GM18507 (cell line): ENCODE measurements around the gene LARP4B.

Experiments
- DNase-seq: peaks from one replicate; pipeline ENCODE4 v3.0.0; 2011; ENCODE audit warnings: low read depth; ENCODE audit not compliant: insufficient read length; ENCODE audit errors: extremely low spot score
- FAIRE-seq: peaks from 2 replicates; lab custom pipeline; 2011; peaks lifted over from hg19 to GRCh38; lab: Jason Lieb, UNC

Gene LARP4B

DNA sequence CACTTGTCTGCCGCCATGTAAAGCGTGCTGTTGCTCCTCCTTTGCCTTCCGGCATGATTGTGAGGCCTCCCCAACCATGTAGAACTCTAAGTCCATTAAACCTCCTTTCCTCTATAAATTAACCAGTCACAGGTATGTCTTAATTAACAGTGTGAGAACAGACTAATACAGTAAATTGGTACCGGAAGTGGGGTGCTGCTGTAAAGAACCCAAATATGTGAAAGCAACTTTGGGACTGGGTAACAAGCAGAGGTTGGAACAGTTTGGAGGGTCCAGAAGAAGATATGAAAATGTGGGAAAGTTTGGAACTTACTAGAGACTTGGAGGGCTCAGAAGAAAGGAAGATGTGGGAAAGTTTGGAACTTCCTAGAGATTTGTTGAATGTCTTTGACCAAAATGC is 135.3 kb downstream of the LARP4B start:
- DNase-seq (no peak), FAIRE-seq (no peak)

DNA sequence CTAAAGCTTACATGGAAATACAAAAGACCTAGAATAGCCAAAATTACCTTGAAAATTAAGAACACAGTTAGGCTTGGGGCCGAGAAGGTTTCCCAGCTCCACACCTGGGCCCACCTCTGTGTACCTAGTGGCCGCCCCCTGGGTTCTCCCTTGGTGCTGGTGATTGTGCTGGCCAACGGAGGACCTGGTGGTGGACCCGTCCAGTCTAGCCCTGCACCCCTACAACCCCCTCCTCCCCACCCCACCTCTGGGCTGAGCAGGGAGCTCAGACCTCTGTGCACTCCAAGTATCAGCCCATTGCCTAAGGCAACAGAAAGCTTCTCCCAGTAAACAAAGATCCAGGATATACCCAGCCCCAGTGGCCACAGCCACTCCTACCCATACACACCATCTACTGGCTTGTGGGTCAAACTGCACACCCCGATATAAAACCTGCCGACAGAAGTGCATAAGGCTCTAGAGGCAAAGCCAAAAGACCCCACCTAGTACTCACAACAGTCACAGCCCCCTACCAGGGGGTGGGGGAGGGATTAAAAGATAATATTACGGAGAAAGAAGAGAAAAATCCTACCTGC is 137.0 kb downstream of the LARP4B start:
- DNase-seq, result no peak
- no peak for FAIRE-seq

DNA sequence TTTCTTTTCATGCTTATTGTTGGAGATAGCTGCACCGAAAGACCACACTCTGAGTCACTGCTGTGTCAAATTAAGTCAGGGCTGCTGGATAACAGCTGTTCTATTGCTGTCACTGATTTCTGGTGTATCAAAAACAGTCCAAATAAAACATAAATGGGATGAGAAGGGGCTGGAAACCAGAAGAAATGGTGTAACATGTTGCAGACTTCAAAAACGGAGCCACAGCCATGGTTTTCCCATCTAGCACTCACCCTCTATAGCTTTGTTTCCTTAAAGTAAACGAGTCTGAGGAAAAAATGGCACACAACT is 138.8 kb downstream of the LARP4B start:
- DNase-seq, result no peak
- no peak for FAIRE-seq

DNA sequence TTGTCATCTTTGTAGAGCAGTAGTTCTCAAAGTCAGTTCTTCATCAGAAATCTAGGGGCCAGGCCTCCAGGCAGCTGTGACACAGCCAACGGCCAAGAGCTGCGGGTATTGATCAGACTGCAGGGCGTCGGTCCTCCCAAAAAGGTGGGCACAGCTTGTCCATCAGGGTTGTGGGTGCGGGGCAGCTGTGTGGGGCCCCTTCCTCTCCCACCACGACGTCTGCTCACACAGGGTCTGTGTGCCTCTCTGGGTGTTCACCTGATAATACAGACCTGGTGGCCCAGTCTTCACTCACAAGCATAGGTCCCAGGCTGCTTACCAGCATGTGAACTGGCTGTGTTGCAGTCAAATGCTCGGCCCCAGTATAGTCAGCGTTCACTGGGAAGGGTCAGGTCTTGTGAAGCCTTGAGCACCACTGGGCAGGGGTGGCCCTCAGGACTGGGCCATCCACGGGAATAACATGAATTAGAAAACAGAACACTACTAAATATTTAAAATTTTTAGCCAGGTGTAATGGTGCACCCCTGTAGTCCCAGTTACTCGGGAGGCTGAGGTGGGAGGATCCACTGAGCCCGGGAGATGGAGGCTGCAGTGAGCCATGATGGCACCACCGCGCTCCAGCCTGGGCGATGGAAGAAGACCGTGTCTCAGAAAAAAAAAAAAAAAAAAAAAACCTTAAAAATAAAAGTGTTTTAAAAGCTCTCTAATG is 139.3 kb downstream of the LARP4B start:
- FAIRE-seq, result no peak
- DNase-seq, result no peak

DNA sequence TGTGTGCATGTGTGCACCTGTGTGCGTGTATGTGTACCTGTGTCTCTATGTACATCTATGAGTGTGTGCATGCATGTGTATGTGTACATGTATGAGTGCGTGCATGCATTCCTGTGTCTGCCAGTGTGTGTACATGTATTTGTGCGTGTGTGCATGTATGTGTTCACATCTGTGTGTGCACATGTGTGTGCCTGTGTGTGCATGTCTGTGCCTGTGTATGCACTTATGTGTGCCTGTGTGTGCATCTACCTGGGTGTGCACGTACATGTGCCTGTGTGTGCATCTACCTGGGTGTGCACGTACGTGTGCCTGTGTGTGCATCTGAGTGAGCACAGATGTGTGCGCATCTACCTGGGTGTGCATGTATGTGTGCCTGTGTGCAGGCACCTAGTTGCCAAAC is 139.9 kb downstream of the LARP4B start:
- DNase-seq (no peak), FAIRE-seq (no peak)

DNA sequence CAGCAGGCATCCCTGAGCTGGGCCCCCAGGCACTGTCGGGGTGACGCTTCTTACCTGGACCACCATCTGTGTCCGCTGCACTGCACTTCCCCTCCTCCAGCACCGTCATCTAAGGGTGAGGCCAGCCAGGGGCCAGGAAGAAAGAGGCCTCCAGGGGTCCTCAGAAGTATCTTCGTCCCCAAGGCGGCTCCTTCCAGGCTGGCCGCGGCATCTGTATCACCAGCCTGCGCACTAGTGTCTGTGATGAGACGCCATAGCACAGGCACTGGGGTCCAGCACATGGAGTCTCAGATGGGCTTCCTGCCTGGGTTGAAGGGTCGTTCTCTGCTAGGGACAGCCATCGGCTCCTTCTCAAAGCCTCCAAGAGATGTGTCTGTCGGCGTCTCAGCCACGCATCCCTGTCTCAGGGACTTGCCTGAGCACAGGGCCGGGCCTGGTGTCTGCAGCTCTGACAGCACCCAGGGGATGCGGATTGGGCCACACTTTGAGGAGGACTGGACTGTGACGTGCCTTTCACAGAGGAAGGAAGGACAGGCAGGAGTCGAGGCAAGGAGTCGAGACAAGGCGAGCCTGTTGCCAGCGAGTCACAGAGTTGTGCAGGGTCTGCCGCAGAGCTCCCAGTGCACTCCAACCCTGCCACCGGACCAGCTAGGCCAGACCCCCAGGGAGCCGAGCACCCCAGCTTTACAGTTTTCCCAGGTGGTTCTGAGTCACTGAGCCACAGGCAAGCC is 140.5 kb downstream of the LARP4B start:
- FAIRE-seq (no peak), DNase-seq (no peak)

DNA sequence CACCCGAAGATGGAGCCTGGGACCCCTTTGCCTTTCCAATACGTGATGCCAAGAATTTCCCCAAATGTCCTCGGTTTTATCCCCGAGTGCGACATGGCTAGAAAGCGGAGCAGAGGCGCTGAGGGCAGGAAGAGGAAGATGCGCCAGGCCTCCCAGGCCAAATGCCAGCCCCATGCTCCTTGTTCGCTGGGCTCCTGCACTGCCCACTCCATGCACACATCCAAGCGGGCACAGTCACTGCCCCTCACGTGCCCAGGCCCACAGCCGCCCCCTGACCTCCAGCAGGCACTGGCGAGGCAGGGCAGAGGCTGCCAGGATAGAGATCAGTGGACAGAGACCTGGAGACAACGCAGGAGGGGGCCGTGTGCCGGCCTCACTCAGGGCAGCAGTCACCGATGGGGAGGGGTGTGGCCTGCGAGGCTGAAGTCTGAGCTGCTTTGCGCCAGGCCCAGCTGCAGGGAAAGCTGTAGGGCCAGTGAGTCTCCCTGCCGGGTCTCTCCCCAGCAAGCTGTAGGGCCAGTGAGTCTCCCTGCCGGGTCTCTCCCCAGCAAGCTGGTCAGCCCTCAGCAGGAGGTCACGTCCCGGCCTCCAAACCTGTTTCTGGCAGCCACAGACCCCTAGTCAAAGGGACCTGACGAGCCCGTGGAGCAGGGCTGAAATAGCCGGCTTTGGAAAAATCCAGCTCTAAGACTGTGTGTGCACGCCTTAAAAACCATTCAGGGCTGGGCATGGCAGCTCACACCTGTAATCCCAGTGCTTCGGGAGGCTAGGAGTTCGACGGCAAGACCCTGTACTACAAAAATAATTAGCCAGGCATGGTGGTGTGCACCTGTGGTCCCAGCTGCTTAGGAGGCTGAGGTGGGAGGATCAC is 141.4 kb downstream of the LARP4B start:
- no peak for FAIRE-seq
- DNase-seq, result no peak

DNA sequence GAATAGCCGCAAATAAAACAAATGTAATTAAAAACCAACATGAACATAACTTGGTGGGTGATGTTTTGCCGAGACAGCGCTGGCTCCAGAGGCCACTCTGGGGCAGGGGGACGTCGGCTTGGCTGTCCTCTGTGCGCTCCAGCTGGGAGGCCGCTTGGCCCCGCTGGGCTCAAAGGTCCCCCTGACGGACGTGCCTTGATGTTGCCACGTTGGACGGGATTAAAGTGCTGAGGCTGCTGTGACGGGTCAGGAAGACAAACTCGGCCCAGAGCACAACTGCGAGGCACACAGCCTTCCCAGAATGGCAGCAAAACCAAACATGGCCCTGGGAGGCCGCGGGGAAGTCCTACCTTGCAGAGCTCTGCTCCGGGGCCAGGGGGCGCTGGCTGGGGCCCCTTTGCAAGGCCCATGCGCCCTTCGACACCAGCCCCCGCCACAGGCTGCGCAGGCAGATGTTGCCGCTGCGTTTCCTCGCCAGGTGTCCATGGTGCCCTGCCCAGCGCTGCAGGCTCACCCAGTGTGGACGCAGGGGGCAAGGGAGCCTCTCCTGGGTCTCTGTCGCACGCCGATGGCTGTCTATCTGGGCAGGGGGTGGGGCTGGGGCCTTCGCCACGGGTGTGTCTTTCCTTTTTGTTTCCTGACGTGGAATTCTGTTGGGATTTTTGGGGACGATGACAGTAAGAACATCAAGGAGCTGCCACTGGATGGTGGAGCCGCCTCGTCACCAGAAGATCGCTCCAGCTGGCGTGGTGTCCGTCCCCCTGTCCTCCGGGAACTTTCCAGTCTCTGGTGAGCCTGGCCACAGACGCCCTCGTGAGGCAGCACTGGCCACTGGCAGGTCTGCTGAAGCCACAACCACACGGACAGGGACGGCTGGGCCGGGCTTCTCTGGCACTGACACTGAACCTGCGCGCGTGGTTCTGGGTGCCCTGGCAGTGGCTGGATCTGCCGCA is 142.4 kb downstream of the LARP4B start:
- DNase-seq (no peak), FAIRE-seq (no peak)

DNA sequence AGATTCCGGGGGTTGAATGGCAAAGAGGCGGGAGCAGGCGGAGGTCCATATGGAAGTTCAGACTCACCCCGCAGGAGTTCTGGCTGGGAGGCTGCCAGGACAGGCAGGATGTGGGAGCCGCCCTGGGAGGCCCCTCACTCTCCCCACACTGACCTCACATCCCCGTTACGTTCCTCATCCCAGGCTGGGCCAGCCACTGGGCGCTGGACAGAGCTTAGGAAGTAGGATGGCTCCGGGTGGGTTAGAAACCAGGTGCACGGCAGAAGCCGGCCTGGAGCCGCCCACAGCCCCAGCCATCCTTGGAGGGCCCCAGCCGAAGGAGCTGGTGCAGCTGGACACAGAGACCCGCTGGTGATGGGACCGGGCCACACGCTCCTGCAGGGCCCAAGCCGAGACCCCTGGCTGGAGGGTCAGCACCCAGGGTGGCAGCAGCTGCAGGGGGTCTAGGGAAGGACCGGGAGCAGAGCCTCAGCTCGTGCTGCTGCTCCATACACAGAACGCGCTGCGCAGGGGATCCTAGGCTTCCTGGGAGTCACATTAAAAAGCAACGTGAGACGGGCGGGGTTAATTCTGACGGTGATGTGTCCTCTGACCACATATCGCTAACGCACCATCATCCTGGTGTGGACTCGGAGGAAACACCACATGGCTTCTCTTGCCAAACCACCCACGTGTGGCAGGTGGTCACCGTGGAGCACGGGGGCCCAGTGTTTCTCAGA is 143.4 kb downstream of the LARP4B start:
- DNase-seq (no peak), FAIRE-seq (no peak)

DNA sequence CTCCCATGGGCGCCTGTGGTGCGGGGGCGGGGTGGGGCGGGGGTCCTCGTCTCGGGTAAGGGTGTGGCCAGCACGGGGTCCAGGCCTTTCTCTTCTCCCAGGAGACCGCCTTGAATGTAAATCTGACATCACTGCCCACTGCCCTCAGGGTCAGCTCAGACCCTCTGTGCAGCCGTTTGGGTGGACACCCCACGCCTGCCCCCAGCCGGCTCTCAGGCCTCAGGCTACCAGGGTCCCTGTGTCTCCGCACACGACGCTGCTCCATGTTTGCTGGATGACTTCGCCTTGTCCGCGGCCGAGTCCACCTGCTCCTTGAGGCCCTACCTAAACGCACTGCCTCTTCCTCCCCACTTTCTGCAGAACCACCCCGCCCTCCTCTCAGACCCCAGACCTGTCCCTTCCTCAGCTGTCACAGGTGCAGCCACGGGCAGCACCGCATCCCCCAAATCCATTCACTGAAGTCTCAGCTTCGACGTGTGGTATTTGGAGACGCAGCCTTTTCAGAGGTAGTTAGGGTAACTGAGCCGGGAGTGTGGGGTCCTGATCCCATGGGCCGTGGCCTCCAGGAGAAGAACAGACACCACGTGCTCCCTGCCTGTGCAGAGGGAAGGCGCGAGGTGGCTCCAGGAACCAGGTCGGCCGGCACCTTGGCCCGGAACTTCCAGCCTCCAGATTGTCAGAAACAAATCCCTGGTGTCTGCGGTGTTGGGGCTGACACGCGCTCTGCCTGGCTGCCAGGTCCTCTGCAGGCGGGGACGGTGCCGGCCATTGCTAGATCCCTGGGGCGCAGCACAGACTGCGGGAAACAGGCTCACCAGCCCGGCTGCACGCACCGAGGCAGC is 144.7 kb downstream of the LARP4B start:
- FAIRE-seq (no peak), DNase-seq (no peak)

DNA sequence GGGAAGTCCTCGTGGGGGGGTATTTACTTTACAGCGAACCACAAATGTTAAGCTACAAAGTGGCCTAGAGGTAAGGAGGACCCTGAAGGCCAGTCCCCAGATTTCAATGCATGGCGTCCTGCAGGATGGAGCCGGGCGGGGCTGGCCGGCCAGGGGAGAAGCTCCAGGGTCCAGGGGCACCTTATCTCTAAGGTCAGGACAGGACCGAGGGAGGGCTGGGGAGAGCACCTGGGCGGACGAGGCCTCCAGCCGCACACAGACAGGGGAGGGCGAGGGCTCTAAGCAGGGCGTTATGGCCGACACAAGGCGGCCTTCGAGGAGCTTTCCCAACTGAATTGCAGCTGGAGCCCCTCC is 145.7 kb downstream of the LARP4B start:
- DNase-seq (no peak), FAIRE-seq (no peak)

DNA sequence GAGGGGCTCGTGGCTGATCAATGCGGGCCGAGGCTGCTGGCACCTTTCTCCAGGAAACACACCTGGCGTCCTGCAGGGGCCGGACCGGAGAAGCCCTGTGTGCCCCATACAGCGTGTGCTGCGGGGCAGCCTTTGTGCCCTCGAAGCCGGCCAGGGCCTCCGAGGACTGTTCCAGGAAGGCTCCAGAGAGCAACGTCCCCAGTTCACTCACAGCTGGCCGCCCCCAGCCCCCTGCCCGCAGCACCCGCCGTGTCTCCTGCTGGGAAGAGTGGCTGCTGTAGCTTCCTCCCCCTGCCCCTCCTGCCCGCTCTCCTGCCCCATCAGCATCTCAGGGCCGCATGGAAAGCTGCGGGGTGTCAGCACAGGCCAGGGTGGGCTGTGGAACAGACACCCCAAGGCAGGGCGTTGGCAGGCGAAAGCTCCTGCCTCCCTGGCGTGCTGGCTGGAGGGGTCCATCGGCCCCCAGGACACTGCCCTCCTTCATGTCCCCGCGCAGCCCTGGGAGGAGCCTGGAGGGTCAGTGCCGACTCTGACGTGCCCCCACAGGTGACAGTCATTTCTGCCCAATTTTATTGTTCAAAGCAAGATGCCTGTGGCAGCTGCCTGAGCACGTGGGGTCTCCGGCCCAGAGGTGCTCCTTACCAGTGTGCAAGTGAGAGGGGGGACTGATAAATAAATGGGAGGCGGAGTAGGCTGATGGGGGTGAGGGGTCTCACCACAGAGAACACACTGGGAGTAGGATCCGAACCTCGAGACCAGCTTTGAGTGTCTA is 146.2 kb downstream of the LARP4B start:
- no peak for DNase-seq
- no peak for FAIRE-seq

DNA sequence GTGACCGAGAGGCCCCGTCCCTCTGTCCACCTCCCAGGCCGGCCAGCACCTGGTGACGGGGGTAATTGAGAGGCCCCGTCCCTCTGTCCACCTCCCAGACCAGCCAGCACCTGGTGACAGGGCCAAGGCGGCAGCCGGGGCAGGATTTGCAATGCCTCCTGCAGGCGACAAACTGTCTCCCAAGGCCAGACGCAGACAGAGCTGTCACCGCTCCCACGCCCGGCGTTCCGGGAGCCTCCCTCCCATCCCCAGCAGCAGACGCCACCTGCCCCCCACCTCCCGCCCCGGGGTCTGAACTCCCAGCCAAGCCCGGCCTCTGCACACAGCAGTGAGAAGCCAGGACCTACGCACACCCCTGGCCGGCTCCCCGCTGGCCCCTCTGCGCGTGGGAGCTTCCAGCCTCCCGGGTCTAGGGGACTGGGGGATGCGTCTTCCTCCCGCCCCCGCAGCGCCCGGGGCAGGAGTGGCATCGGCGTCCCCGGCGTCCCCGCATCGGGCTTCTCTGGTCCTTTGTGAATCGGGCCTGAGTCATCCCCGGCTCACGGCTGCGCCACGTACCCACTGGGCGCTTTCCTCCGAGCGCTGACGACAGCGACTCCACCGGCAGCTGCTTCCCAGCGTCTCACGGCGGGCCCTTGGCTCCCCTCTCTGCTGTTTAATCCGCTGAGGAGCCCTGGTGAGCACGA is 147.0 kb downstream of the LARP4B start:
- DNase-seq (no peak), FAIRE-seq (no peak)

DNA sequence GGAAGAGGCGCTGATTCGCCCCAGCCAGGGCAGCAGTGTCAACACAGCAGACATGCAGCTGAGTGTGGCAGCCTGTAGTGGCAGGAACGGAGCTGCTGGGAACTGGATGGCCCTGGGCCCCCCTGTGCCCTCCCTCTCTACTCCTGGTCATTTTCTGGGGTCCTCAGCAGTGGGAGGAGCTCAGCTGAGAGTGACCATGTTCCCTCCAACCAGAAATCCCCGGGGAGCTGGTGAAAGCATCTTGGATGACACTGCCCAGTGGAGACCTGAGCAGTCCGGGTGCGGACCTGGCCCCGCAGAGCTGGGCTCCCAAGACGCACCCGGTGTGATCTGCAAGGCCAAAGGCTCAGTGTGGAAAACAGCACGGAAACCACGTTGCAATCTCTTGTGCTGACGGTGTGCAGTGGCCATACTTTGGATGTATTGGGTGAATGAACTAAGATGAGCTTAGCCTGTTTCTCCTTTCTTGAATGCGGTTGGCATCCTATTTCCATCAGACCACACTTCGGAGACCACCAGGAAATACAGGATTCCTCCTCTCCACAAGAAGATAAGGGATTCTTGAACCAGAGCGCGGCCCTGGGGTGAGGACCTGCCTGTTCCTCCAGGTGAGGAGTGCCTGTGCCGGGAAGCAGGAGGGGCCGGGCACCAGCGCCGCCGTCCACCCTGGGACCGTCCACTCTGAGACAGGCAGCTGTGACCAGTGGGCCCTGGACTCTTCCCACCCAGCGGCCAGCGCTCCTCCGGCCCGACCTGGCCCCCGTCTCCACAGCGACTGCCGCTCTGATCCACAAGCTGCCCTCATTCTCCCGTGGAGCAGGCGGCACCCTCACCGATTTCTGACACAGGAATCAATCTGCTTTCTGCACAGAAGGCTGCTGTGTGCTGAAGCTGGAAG is 148.5 kb downstream of the LARP4B start:
- no peak for DNase-seq
- no peak for FAIRE-seq
